ENCODE results near the gene DOCK7.

- TF ChIP-seq POLR2A (IDR thresholded peaks at IDR 0.05) (no peak), CTCF (IDR thresholded peaks at IDR 0.05) (no peak)
Measured at GRCh38 chr1:62693123-62693522, 4.9 kb upstream of the DOCK7 start.

All from body of pancreas (tissue), 4 donors.